Left ventricle myocardium superior (tissue), 1 donor: ENCODE measurements around the gene MFSD6. TPM values are rescaled to one million over a fixed set of nuclear protein-coding genes. Genes with fewer than 3 reads are reported as not detected.

ENCODE experiments used
- ATAC-seq: fragments of 200-7000 bp; cut with Tn5 transposase; one replicate; pipeline ENCODE4 v1.9.1; 2020; ENCODE audit warnings: mild to moderate bottlenecking, moderate library complexity
- DNase-seq: peaks from one replicate; pipeline ENCODE4 v3.0.0-alpha.2; 2020
- intact Hi-C: fragments of 100-400 bp; cut with micrococcal nuclease; formaldehyde crosslinking; loops from one replicate; pipeline ENCODE4 v1.11.0; 2022
- total RNA-seq: library from RNA; stranded (reverse); fragmentation: NEBNext Ultra II Directional; extraction: Animal tissue kit (Norgen Biotek cat#: 25700); gene quantifications from one replicate; pipeline ENCODE4 v1.2.1, GENCODE V29; 2021
- donor health status: DM: no; HTN: yes; CAD: no; lungs with severe emphysema.

Gene MFSD6
- total RNA-seq, 1 donor from 2014 or later, result 24.4 TPM

DNA sequence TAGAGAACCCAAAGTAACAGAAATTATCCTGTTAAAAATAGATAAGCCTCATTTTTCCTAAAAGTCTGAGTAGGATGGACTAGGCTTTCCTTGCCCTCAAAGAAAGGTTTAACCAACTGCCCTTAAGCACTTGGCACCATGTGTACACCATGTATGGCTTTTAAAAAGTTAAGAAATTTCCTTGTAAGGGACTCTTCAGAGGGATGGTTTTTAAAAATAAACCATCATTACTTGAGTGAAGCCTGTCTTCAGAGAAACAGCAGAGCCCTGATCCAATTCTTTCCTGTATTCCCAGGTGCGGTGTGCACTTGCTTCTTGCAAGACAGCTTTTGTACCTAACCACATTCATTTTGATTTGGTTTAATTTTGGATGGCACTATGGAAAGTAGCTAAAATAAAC is 127.4 kb downstream of the MFSD6 start:
- intact Hi-C loops, result loop anchor here (10.0 kb wide), 1 partner anchor 119 kb away; no protein-coding TSS in a partner anchor
- ATAC-seq (no peak), DNase-seq (no peak)

DNA sequence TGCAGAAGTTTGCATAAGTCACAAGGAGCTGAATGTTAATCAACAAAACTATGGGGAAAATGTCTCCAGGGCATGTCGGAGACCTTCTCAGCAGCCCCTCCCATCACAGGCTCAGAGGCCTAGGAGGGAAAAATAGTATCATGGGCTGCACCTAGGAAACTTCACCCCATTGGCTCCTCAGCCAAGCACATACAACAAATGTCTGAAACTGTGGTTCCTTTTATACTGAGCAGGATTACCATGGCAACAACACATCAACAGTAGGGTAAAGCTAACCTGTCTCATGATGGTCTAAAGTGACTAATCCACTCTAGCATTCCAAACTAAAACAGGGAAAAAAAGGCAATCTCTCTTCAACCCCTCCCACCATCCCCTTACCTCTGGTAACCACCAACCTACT is 129.6 kb downstream of the MFSD6 start:
- intact Hi-C loops, result loop anchor here (10.0 kb wide), 1 partner anchor 117 kb away; no protein-coding TSS in a partner anchor
- DNase-seq (no peak), ATAC-seq (no peak)

GRCh38 chr2:190538201-190538600 is 130.0 kb downstream of the MFSD6 start:
- DNase-seq (no peak), ATAC-seq (no peak)
- intact Hi-C loops, result loop anchor here (10.0 kb wide), 1 partner anchor 117 kb away; no protein-coding TSS in a partner anchor

GRCh38 chr2:190540048-190540447 is 131.9 kb downstream of the MFSD6 start:
- ATAC-seq (no peak), DNase-seq (no peak)
- intact Hi-C loops, result no loop called here

GRCh38 chr2:190545093-190545492 is 136.9 kb downstream of the MFSD6 start:
- no peak for DNase-seq
- intact Hi-C loops, result no loop called here
- ATAC-seq, result no peak

DNA sequence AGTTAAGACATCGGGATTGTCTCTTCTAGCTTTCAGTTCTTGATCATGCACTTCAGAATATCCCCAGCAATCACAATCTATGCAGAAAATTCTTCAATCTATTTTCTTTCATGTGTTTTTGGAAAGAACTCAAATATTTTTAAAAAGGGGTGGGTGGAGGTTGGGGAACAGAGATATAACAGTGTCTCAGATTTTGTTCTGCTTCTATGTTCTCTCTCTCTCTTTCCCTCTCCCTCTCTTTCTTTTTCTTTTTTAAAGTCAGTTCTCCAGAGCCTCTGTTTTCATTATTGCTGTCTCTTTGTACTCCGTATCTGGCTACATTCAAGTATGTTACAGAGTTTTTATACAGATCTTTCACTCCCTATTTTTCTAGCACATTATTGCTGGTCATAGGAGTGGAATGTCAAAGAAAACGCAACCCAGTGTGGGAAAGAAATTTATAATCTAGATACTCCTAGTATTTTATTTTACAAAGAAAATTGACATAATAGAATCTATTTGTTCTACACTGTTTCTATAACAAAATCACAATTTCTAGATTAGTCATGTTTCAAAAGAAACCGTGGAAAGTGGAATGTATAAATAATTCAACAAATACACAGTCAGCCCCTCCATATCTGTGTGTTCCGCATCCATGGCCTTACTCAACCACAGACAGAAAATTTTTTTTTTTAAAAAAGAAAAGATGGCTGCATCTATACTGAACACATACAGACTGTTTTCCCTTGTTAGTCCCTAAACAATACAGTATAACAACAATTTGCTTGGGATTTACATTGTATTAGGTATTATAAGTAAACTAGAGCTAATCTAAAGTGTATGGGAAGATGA is 137.6 kb downstream of the MFSD6 start:
- ATAC-seq (no peak), DNase-seq (no peak)
- intact Hi-C loops, result no loop called here

DNA sequence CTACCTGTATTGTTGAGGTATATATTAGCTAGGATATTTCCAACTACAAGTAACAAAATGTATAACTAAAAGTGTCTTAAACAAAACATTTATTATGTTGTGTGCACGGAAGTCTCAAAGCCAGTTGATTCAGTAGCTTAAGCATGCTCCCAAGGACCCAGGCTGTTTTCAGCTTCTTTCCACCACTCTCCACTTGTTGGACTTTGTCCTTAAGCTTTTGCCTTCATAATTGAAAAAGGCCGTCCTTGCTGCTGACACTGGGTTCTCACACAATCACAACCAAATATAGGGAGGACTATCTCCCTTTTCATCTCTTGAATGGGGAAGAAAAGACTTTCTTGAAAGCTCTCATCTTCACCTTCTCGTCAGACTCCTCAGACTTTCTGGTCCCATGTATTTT is 138.6 kb downstream of the MFSD6 start:
- DNase-seq, result no peak
- intact Hi-C loops, result no loop called here

DNA sequence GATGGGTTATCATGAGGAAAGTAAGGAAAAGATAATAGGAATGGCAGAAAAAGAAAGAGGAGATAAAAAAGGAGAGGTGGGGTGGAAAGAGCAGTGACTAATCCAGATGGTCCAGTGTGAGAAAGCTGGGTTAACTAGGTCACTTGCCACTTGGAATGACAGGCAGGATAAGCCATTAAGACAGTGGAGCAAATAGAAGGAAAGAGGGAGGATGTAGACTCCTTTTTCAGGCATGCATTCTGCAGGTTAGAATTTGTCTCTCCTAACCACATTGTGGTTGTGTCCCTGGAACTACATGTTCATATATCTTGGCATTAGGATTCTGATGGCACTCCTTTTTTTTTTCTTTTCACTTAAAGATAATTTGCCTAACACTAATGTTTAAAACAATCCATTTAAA is 139.7 kb downstream of the MFSD6 start:
- no peak for DNase-seq
- intact Hi-C loops, result no loop called here
- ATAC-seq, result no peak

More for the DNA sequence above, 138.6 kb downstream of the MFSD6 start:
- no peak for ATAC-seq

DNA sequence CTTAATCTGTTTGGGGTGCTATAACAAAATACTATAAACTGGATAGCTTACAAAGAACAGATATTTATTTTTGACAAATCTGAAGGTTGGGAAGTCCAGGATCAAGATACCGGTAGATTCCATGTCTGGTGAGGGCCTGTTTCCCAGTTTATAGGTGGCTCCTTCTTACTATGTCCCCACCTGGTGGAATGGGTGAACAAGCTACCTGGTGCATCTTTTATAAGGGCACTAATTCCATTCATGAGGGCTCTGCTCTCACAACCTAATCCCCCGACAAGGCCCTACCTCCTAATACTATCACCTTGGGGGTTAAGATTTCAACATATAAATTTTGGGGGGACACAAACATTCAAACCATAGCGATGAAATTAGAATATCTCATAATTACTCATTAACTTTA is 142.0 kb downstream of the MFSD6 start:
- DNase-seq, result no peak
- ATAC-seq, result no peak
- intact Hi-C loops, result no loop called here

Other genes with a start within 250 kb of the MFSD6 start
- 24.2 TPM for gene HIBCH, start 88.5 kb upstream of the MFSD6 start, total RNA-seq
- gene INPP1, start 64.8 kb upstream of the MFSD6 start, total RNA-seq, result 15.8 TPM
- gene NEMP2, start 126.4 kb downstream of the MFSD6 start, total RNA-seq, result 2.8 TPM
- 19.7 TPM for gene NAB1, start 240.7 kb downstream of the MFSD6 start, total RNA-seq